ENCODE measurements around the gene ARID3A. TPM values are rescaled to one million over a fixed set of nuclear protein-coding genes. Genes with fewer than 3 reads are reported as not detected.

The ARID3A gene
- total RNA-seq, 1 donor from 2014 or later = 5.0 TPM

GRCh38 chr19:904545-904944 is 21.3 kb upstream of the ARID3A start:
- ATAC-seq (ENCODE audit: poor library complexity) (no peak), DNase-seq (no peak)
- intact Hi-C loops (cut with DNase I) = no loop called here

GRCh38 chr19:906480-906879 is 19.4 kb upstream of the ARID3A start:
- no peak for DNase-seq
- intact Hi-C loops (cut with DNase I) = no loop called here
- ATAC-seq (ENCODE audit: poor library complexity) = no peak

GRCh38 chr19:907183-907853 is 18.5 kb upstream of the ARID3A start:
- intact Hi-C loops (cut with DNase I) = no loop called here
- DNase-seq (no peak), ATAC-seq (ENCODE audit: poor library complexity) (peak; percentile 11)

GRCh38 chr19:911197-912033 is 14.4 kb upstream of the ARID3A start:
- ATAC-seq (ENCODE audit: poor library complexity) (no peak), DNase-seq (no peak)
- intact Hi-C loops (cut with DNase I) = no loop called here

- no peak for DNase-seq
- no peak for ATAC-seq (ENCODE audit: poor library complexity)
- intact Hi-C loops (cut with DNase I) = no loop called here
Measured at GRCh38 chr19:912181-913079, 13.4 kb upstream of the ARID3A start.

- ATAC-seq (ENCODE audit: poor library complexity) = peak; percentile 96
- peak; percentile 90 for DNase-seq
- intact Hi-C loops (cut with DNase I) = no loop called here
Measured at GRCh38 chr19:913080-913748, 12.6 kb upstream of the ARID3A start, which contains the start of gene R3HDM4. Gene R3HDM4 (minus strand): TSS chr19:913219. CDS start chr19:913157, 62 bp downstream.

GRCh38 chr19:916645-917322 is 9.1 kb upstream of the ARID3A start:
- DNase-seq (no peak), ATAC-seq (ENCODE audit: poor library complexity) (no peak)
- intact Hi-C loops (cut with DNase I) = no loop called here

GRCh38 chr19:917323-918151 is 8.3 kb upstream of the ARID3A start, which contains the start of gene KISS1R:
Gene KISS1R (plus strand): TSS chr19:917333. CDS start chr19:917503, 170 bp downstream.
- no peak for DNase-seq
- intact Hi-C loops (cut with DNase I) = loop anchor here (2.0 kb wide), 1 partner anchor 149 kb away; no protein-coding TSS in a partner anchor

GRCh38 chr19:918152-918437 is 7.7 kb upstream of the ARID3A start:
- intact Hi-C loops (cut with DNase I) = loop anchor here (2.0 kb wide), 1 partner anchor 149 kb away; no protein-coding TSS in a partner anchor
- DNase-seq (no peak), ATAC-seq (ENCODE audit: poor library complexity) (no peak)

More at GRCh38 chr19:917323-918151, 8.3 kb upstream of the ARID3A start, which contains the start of gene KISS1R:
- no peak for ATAC-seq (ENCODE audit: poor library complexity)

- ATAC-seq (ENCODE audit: poor library complexity) = no peak
- no peak for DNase-seq
- intact Hi-C loops (cut with DNase I) = loop anchor here (2.0 kb wide), 1 partner anchor 150 kb away; no protein-coding TSS in a partner anchor
Measured at GRCh38 chr19:918481-919198, 7.2 kb upstream of the ARID3A start.

- intact Hi-C loops (cut with DNase I) = loop anchor here (2.0 to 5.0 kb wide), 2 partner anchors 62 to 151 kb away; partner anchors contain the start of gene CFD
- DNase-seq (no peak), ATAC-seq (ENCODE audit: poor library complexity) (no peak)
Measured at GRCh38 chr19:919199-920050, 6.4 kb upstream of the ARID3A start.

GRCh38 chr19:920051-920864 is 5.6 kb upstream of the ARID3A start:
- no peak for DNase-seq
- intact Hi-C loops (cut with DNase I) = loop anchor here (5.0 kb wide), 1 partner anchor 63 kb away; the partner anchor contains the start of gene CFD
- ATAC-seq (ENCODE audit: poor library complexity) = no peak

GRCh38 chr19:924553-925086 is 1.2 kb upstream of the ARID3A start:
- no peak for DNase-seq
- intact Hi-C loops (cut with DNase I) = loop anchor here (5.0 kb wide), 1 partner anchor 67 kb away; the partner anchor contains the start of gene CFD
- no peak for ATAC-seq (ENCODE audit: poor library complexity)

GRCh38 chr19:925087-925525 is 729 bp upstream of the ARID3A start:
- no peak for DNase-seq
- ATAC-seq (ENCODE audit: poor library complexity) = peak; percentile 66
- intact Hi-C loops (cut with DNase I) = no loop called here

Measured in Right ventricle myocardium superior (tissue), 1 donor.